TTC549 (cell line): ENCODE data around the gene PRIM2.
A peak's percentile ranks its signal among the peaks of the same experiment; 100 is the strongest.
"Not testable (repeated sequence)": the region's sequence is repeated elsewhere in the genome, so short reads cannot be mapped to it uniquely, and the experiment has no call there.

Experiments
- FAIRE-seq: peaks from 2 replicates; lab custom pipeline; 2012; peaks lifted over from hg19 to GRCh38; lab: Jason Lieb, UNC

Gene PRIM2, protein sequence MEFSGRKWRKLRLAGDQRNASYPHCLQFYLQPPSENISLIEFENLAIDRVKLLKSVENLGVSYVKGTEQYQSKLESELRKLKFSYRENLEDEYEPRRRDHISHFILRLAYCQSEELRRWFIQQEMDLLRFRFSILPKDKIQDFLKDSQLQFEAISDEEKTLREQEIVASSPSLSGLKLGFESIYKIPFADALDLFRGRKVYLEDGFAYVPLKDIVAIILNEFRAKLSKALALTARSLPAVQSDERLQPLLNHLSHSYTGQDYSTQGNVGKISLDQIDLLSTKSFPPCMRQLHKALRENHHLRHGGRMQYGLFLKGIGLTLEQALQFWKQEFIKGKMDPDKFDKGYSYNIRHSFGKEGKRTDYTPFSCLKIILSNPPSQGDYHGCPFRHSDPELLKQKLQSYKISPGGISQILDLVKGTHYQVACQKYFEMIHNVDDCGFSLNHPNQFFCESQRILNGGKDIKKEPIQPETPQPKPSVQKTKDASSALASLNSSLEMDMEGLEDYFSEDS

DNA sequence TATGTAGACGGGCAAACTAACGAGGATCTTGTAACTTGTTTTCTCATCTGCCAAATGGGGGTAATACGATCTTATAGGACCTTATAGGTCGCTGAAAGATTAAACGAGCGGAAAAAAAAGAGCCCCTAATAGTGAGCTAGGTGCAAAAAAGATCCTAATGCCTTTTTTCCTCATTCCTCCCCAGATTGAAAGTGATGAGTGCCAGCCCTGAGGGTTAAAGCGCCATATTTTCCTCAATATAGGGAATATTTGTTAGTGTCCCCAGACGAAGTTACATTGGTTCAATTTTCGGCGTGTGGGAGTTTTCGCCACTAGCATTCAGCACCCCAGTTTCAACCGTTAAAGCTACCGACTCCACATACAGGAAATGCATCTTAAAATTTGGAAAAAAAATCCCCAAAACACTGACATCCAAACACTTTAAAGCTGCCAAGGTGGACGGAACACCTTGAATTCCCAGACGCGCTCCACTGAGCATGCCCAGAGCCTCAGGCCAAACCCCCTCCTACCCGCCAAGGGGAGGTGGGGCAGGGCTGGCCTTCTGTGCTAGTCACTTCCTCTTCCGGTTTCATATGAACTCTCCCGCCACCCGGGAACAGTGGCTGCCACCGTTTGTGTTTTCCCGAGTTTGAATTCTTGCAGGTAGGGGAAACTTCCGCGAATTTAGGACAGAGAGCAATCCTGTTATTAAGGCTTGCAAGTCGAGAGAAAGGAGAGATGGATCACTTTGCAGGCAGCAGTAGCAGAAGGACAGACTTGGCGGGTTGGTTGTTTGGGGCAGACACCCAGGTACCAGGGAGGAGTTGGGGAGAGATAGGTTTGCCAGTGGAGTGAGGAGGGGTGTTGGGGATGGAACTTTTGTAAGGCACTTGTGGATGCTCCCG lies at the start of gene PRIM2:
Gene PRIM2 (plus strand): TSS at position 571 of the 884 bp plus-strand sequence. CDS start 816 bp downstream, outside the sequence.
- FAIRE-seq, result peak; percentile 15

DNA sequence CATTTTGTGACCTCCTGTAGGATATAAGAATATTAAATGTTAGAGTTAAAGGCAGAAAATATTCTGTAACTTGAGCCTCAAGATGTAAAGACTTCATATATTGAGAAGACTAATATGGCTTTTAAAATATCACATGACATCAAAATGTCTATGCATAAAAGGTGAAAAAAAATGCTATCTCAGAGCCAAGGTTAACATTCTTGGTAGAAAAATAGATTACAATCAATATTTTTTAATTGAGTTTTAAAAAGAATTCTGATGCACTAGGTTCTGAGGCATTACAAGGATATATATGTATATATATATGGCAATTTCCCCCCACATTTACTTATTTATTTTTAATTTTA lies 49.2 kb upstream of the PRIM2 start:
- no peak for FAIRE-seq

DNA sequence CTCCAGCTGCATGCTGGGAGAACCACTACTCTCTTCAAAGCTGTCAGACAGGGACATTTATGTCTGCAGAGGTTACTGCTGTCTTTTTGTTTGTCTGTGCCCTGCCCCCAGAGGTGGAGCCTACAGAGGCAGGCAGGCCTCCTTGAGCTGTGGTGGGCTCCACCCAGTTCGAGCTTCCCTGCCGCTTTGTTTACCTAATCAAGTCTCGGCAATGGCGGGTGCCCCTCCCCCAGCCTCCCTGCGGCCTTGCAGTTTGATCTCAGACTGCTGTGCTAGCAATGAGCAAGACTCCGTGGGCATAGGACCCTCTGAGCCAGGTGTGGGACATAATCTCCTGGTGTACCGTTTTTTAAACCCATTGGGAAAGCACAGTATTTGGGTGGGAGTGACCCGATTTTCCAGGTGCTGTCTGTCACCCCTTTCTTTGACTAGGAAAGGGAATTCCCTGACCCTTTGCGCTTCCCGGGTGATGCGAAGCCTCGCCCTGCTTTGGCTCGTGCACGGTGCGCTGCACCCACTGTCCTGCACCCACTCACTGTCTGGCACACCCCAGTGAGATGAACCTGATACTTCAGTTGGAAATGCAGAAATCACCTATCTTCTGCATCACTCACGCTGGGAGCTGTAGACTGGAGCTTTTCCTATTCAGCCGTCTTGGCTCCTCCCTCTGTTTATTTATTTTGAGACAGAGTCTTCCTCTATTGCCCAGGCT lies 43.2 kb upstream of the PRIM2 start:
- not testable (repeated sequence) for FAIRE-seq

DNA sequence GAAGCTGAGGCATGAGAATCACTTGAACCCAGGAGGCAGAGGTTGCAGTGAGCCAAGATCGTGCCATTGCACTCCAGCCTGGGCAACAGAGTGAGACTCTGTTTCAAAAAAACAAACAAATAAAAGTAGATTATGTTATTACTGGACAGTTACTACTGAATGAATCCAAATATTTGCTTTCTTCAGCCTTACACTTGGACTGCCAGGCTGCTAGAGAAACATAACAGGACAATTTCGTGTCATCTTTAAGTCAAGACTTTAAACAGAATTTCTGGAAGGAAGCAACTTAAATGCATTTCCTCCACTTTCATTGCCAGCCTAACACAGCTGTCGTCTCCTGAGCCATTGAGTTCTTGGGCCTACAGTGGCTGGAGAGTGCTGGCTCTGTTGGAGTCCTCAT lies 42.0 kb upstream of the PRIM2 start:
- no peak for FAIRE-seq

DNA sequence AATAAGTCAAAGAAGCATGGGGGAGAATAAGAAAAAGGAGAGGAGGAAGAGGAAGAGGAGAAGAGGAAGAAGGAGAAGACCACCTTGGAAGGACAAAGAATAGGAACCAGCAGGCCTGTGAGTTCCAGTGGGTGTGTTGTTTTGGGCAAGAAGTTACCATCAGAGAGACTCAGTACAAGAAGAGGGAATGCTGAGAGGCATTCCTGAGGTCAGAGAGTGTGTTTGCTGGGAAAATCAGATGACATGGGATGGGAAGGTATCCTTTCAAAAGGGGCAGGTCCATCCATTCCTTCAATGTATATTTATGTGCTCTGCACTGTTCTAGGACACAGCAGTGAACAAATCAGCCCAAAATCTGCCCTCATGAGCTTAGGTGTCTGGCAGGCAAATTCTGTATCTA lies 40.5 kb upstream of the PRIM2 start:
- FAIRE-seq, result no peak

DNA sequence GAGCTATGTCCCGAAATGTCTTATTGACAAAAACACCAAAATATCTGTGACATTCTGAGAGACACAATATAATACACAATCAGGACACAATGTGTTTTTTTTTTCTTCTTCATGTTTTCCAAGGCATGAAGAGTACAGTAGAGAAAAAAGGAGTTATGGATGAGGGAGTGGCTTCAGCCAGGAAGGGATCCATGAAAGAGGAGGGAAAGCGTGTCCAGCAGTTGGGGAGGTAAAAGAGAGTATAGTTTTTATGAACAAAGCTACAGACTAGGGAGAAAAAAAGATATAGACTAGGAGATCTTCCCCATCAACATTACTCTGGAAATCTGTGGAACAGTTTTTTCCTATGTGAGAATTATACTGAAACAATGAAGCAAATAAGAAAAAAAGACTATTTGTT lies 38.9 kb upstream of the PRIM2 start:
- no peak for FAIRE-seq

DNA sequence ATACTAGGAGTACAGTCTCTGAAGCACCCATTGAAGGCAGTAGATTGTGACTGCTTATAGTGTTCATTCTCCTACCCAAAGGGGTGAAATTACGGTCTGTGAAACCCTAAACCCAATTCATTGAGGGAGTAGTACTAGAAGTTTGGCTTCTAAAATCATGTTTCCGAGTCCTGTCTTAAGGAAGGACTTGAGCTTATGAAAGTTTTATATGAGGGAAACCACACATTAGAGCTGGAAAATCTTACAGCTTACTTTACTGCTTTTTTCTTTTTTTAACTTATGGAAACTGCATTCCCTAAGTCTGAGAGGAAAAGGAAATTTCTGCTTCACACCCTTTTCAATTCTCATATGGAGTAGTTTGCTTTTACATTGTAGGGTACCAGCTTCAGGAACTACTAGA lies 38.4 kb upstream of the PRIM2 start:
- no peak for FAIRE-seq

DNA sequence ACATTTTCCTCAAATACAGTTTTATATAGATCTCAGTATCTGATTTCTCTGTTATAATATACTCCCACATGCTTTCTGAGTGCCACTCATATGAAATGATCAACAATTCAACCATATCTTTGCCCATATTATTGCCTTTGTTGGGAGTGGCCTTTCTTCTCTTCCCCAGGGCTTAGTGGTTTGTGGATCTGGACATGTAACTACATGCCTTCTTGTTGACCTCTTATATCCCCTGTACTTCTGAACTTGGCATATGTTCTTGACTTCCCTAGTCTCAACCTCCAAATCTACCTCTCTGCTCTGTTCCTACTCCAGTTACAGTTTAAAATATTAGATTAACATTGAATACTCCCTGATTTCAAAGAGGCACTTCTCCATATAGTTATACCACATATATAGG lies 34.3 kb upstream of the PRIM2 start:
- FAIRE-seq, result no peak

DNA sequence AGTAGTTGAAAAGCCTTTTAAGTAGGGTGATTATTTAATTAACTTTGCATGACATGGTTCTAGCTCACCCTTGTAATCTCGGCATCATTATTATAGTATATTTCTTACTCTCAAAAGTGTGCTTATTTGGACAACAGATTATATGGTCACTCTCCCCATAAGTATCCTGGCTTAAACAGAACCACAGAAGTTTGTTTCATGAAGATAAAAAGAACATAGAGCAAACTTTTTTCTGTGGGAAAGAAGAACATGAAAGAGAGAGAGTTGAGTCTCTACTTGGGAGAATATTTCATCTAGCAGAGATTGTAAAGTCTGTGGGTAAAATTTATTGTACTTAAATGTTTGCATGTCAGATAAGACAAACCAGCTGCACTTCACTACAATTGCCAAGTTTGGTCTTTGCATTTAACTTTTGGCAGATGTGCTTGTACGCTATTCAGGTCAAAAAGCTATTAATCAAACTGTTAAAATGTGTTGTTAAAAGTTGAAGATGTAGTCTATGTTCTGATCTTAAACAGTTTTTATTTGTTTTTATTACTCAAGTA lies 33.4 kb upstream of the PRIM2 start:
- FAIRE-seq, result no peak

DNA sequence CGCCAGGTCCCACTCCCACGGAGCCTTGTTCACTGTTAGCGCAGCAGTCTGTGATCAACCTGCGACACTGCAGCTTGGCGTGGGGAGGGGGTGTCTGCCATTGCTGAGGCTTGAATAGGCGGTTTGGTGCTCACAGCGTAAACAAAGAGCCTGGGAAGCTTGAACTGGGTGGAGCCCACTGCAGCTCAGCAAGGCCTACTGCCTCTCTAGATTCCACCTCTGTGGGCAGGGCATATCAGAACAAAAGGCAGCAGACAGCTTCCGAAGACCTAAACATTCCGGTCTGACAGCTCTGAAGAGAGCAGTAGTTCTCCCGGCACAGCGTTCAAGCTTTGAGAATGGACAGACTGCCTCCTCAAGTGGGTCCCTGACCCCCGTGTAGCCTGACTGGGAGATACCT lies 29.3 kb upstream of the PRIM2 start:
- FAIRE-seq, result not testable (repeated sequence)

DNA sequence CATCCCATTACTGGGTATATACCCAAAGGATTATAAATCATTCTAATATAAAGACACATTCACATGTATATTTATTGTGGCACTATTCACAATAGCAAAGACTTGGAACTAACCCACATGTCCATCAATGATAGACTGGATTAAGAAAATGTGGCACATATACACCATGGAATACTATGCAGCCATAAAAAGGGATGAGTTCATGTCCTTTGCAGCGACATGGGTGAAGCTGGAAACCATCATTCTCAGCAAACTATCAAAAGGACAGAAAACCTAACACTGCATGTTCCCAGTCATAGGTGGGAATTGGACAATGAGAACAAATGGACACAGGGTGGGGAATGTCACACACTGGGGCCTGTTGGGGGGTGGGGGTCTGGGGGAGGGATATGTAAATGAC lies 24.0 kb upstream of the PRIM2 start:
- FAIRE-seq, result not testable (repeated sequence)

DNA sequence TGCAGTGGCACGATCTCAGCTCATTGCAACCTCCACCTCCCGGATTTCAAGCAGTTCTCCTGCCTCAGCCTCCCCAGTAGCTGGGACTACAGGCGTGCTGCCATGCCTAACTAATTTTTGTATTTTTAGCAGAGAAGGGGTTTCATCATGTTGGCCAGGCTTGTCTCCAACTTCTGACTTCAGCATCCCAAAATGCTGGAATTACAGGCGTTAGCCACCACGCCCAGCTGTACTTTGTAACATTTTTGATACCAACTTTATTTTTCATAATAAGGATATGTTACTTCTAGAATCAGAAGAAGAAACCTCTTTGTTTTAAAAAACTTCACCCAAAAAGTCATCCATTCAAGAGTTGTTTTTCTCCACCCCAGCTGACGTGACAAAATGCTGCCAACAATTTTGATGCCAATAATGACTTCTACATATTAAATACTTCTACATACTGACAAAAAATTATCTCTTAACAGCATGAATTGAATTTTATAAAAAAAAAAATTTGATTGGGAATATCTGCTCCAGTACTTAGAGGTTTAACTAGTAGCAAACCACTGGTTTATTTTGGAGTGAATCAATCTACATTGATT lies 22.5 kb upstream of the PRIM2 start:
- FAIRE-seq, result no peak

DNA sequence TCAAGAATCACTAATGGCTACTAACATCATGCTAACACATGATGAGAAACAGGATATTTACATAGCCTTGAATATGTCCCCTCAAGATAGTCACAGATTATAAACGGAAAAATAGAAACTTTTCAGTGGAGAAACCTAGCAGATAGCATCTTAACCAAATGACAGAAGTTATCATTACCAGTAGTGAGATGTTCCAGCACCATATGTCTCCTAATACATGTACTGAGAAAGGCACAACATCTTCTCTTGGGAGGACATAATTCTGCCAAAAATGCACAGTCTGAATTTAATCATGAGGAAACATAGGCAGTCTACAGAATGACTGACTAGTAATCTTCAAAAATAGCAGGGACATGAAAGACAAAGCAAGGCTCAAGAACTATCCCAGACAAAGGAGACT lies 19.9 kb upstream of the PRIM2 start:
- FAIRE-seq, result no peak

DNA sequence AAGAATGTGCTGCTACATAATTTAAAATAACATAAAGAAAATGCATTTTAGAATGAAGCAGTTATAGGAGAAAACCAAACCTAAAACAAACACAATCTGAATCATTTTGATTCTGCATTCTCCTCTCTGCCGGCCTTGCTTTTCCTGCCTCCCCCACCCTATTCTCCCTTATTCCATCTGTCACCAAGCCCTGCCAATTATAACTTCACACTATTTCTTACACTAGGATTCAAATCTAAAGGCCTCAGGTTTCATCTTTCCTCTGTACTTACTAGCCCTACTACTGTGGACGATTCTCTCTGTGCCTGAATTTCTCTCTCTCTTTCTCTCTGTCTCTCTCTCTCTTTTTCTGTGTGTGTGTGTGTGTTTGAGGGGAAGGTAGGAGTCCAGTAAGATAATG lies 18.7 kb upstream of the PRIM2 start:
- no peak for FAIRE-seq

DNA sequence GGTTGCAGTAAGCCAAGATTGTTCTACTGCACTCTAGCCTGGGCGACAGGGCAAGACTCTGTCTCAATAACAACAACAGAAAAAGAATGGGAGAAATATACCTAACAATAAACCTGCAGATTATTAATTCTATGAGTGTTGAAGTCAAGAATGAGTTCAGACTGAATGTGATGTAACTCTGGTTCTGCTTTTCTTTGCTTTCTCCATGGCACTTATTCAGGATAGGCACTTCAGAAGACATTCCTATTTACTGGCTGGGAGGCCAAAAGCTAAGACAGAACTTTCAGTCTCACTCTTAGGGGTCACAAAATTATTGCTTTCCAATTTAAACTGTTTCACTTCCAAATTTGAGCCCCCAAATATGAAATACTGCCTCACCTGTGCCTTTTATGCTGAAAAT lies 15.7 kb upstream of the PRIM2 start:
- no peak for FAIRE-seq

DNA sequence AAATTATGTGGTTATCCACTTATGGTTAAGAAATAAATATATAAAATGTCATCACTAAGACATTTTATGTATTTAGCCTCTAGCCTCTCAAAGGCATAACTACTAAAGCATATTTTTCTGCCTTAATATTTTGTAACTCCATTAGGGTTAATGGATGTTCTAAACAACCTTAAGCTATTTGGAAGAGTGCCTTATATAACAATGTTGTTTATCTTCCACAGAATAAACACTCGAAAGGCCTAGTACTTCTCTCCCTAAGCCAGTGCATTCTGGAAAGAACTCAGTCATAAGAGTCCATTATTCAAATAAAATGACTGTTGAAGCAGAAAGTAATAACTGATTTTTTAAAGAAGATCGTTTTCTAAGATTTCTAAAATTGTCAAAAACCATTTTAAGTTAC lies 15.0 kb upstream of the PRIM2 start:
- FAIRE-seq, result no peak

DNA sequence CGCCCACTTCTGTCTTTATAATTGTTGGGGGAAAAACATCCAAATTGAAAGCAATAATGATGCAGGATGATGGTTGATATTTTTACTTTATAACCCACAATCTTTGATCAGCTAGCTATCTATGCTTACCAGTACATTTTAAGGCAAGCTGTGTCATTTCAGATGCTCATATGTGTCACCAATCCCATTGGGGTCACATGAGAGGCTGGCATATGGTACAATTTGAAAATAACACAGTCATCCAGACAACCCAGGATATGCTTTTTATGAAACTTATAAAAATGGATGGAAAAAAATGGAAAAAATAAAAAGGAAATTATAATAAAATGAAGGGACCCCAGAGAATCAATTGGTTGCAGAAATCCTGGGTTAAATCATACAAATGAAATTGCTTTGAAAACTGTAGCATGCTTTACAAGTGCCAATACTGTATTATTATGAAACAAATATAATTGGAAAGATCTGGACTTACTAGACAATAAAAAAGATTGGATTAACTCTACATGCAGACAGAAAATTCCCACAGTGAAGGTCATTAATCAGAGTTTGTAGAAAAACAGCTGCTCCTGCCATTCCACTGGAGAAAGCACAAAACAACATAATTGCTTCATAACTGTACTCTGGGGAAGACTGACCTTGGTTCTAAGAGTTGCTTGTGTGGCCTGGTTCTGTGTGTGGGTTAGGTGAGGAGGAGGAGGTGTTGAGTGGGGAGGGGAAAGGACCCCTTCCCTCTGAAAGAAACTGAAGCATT lies 13.3 kb upstream of the PRIM2 start:
- no peak for FAIRE-seq

DNA sequence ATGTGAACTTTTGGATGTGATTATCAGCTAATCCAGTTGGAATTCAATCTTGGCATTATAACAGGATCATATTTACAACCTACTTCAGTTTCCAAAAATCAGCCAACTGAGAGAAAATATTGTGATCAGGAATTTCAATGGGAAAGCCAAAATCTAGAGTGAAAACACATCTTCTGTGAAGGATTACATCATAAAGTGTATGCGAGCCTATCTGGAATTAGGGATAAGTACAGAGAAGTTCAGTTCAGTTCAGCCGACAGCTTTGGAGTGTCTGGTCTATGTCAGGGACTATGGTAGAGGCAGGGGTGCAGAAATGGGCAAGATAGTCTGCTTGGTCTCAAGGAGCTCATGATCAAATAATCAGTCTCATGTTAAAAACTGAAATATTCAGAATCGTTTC lies 12.3 kb upstream of the PRIM2 start:
- no peak for FAIRE-seq

DNA sequence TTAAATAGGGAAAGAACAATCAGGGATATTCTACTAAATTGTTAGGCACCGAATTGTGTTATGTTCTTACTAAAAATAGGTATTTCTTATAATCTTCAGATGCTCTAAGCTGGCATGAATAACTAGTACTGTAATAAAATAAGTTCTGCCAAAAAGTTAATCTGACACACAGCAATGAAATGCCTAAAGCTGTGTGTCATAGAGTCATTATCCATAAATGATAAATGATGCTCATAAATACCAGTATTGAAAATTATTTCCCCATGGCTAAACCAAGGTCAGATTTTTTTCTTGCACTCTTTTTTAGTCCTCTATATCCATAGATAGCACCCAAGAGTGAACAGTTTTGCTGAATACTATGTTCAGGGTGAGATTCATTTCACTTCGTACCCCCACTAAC lies 11.7 kb upstream of the PRIM2 start:
- FAIRE-seq, result no peak

DNA sequence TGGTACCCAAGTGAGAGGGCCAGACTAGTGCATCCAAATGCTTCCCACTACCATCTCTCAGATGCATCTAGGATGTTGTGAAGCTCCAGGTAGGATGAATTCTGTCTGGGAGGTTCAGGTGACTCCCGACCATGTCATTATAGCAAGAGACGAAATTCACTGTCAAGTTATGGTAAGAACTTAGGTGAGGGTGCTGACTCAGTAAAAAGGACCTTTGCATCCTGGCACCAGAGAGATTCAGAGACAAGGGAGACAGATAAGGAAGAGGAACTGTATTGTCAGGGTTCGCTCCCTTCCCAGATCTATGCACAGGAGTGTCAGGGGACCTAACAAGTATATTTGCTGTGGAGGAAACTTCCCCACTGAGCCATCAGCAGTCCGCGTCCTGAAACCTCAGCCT lies 11.2 kb upstream of the PRIM2 start:
- FAIRE-seq, result no peak

DNA sequence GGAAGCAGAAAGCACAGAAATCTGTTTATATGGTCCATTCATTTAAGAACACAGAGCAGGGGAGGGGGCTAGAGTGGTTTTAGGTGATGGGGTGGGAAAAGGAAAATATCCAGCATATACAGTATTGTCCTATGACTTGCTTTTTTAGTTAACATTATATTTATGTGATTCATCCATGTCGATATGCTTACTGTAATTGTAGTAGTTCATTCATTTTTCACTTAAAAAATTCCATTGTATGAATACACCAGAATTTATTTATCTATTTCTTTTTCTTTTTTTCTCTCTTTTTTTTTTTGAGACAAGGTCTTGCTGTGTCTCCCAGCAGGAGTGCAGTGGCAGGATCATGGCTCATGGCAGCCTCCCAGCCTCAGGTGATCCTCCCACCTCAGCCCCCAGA lies 9.6 kb upstream of the PRIM2 start:
- no peak for FAIRE-seq
